Measurements from ENCODE around the gene PPFIA2. TPM values are rescaled to one million over a fixed set of nuclear protein-coding genes. Genes with fewer than 3 reads are reported as not detected.

Gene PPFIA2
- total RNA-seq, 1 experiment from 2014 or later = not detected

- DNase-seq (ENCODE audit: extremely low read depth, low read depth) = no peak
Measured at GRCh38 chr12:81570234-81570633, 188.9 kb downstream of the PPFIA2 start.

GRCh38 chr12:81564237-81564636 lies 194.9 kb downstream of the PPFIA2 start:
- DNase-seq (ENCODE audit: extremely low read depth, low read depth) = no peak

GRCh38 chr12:81558031-81558430 lies 201.1 kb downstream of the PPFIA2 start:
- DNase-seq (ENCODE audit: extremely low read depth, low read depth) = no peak

- DNase-seq (ENCODE audit: extremely low read depth, low read depth) = no peak
Measured at GRCh38 chr12:81546811-81547210, 212.3 kb downstream of the PPFIA2 start.

- DNase-seq (ENCODE audit: extremely low read depth, low read depth) = no peak
Measured at GRCh38 chr12:81543621-81544139, 215.5 kb downstream of the PPFIA2 start.

GRCh38 chr12:81542065-81543010 lies 216.8 kb downstream of the PPFIA2 start:
- DNase-seq (ENCODE audit: extremely low read depth, low read depth) = no peak

GRCh38 chr12:81541121-81541520 lies 218.0 kb downstream of the PPFIA2 start:
- DNase-seq (ENCODE audit: extremely low read depth, low read depth) = no peak

- DNase-seq (ENCODE audit: extremely low read depth, low read depth) = no peak
Measured at GRCh38 chr12:81539279-81539678, 219.9 kb downstream of the PPFIA2 start.

- no peak for DNase-seq (ENCODE audit: extremely low read depth, low read depth)
Measured at GRCh38 chr12:81533054-81533453, 226.1 kb downstream of the PPFIA2 start.

GRCh38 chr12:81530352-81530751 lies 228.8 kb downstream of the PPFIA2 start:
- no peak for DNase-seq (ENCODE audit: extremely low read depth, low read depth)

GRCh38 chr12:81520064-81520945 lies 238.8 kb downstream of the PPFIA2 start:
- peak; percentile 7 for DNase-seq (ENCODE audit: extremely low read depth, low read depth)

- DNase-seq (ENCODE audit: extremely low read depth, low read depth) = no peak
Measured at GRCh38 chr12:81518638-81519037, 240.5 kb downstream of the PPFIA2 start.

GRCh38 chr12:81517296-81517695 lies 241.9 kb downstream of the PPFIA2 start:
- DNase-seq (ENCODE audit: extremely low read depth, low read depth) = no peak

GRCh38 chr12:81502912-81503695 lies 256.0 kb downstream of the PPFIA2 start:
- no peak for DNase-seq (ENCODE audit: extremely low read depth, low read depth)

- no peak for DNase-seq (ENCODE audit: extremely low read depth, low read depth)
Measured at GRCh38 chr12:81500788-81501187, 258.4 kb downstream of the PPFIA2 start.

GRCh38 chr12:81499809-81500208 lies 259.3 kb downstream of the PPFIA2 start:
- no peak for DNase-seq (ENCODE audit: extremely low read depth, low read depth)

GRCh38 chr12:81492131-81492720 lies 266.9 kb downstream of the PPFIA2 start:
- no peak for DNase-seq (ENCODE audit: extremely low read depth, low read depth)

GRCh38 chr12:81472934-81473333 lies 286.2 kb downstream of the PPFIA2 start:
- DNase-seq (ENCODE audit: extremely low read depth, low read depth) = no peak

- DNase-seq (ENCODE audit: extremely low read depth, low read depth) = no peak
Measured at GRCh38 chr12:81470923-81471322, 288.2 kb downstream of the PPFIA2 start.

GRCh38 chr12:81468206-81468605 lies 290.9 kb downstream of the PPFIA2 start:
- DNase-seq (ENCODE audit: extremely low read depth, low read depth) = no peak
